ENCODE results near the gene GALNT10.

GALNT10 gene

GRCh38 chr5:154303133-154303532 is 112.6 kb downstream of the GALNT10 start:
- peaks cover 9% of the 10 kb centered on the region for H3K36me3 ChIP-seq (ENCODE audit: insufficient read depth, low read length)
- ATAC-seq (ENCODE audit: insufficient read depth, low read depth) (no peak), DNase-seq (no peak)
- TF ChIP-seq CTCF (IDR thresholded peaks at IDR 0.05; ENCODE audit: borderline replicate concordance, extremely low read depth, low read length, poor library complexity, severe bottlenecking) (no peak), EZH2 (IDR thresholded peaks at IDR 0.05; ENCODE audit: borderline replicate concordance, low read depth, low read length, severe bottlenecking) (no peak)
- H3K4me1 ChIP-seq (ENCODE audit: insufficient read depth, low read length) = no peaks in the 10 kb centered on the region
- H3K4me3 ChIP-seq (ENCODE audit: low read depth in 1 of 2, low read length in 2 of 2) = no peak overlapping the region
- no peak overlapping the region for H3K9ac ChIP-seq (ENCODE audit: low read depth, low read length)
- H3K9me3 ChIP-seq (ENCODE audit: insufficient read depth, low read length, severe bottlenecking) = peaks cover 6% of the 10 kb centered on the region
- H3K27me3 ChIP-seq (ENCODE audit: insufficient read depth, low read length, poor library complexity) = no peaks in the 10 kb centered on the region
- H4K20me1 ChIP-seq (ENCODE audit: insufficient read depth, low read length) = no peaks in the 10 kb centered on the region
- no peak overlapping the region for H3K4me2 ChIP-seq (ENCODE audit: insufficient read depth, low read length)
- no peak overlapping the region for H2AFZ ChIP-seq (ENCODE audit: low read depth, low read length)
- H3K27ac ChIP-seq (ENCODE audit: low read length) = no peak overlapping the region
- no peaks in the 10 kb centered on the region for H3K79me2 ChIP-seq (ENCODE audit: insufficient read depth, low read length)

- H3K4me1 ChIP-seq (ENCODE audit: insufficient read depth, low read length) = no peaks in the 10 kb centered on the region
- H4K20me1 ChIP-seq (ENCODE audit: insufficient read depth, low read length) = no peaks in the 10 kb centered on the region
- no peak for DNase-seq
- TF ChIP-seq CTCF (IDR thresholded peaks at IDR 0.05; ENCODE audit: borderline replicate concordance, extremely low read depth, low read length, poor library complexity, severe bottlenecking) = no peak
- TF ChIP-seq EZH2 (IDR thresholded peaks at IDR 0.05; ENCODE audit: borderline replicate concordance, low read depth, low read length, severe bottlenecking) = no peak
- H3K4me3 ChIP-seq (ENCODE audit: low read depth in 1 of 2, low read length in 2 of 2) = no peak overlapping the region
- H3K9ac ChIP-seq (ENCODE audit: low read depth, low read length) = no peak overlapping the region
- no peaks in the 10 kb centered on the region for H3K36me3 ChIP-seq (ENCODE audit: insufficient read depth, low read length)
- peaks cover 6% of the 10 kb centered on the region for H3K9me3 ChIP-seq (ENCODE audit: insufficient read depth, low read length, severe bottlenecking)
- H3K27ac ChIP-seq (ENCODE audit: low read length) = no peak overlapping the region
- H2AFZ ChIP-seq (ENCODE audit: low read depth, low read length) = no peak overlapping the region
- no peaks in the 10 kb centered on the region for H3K27me3 ChIP-seq (ENCODE audit: insufficient read depth, low read length, poor library complexity)
- H3K4me2 ChIP-seq (ENCODE audit: insufficient read depth, low read length) = no peak overlapping the region
- no peak for ATAC-seq (ENCODE audit: insufficient read depth, low read depth)
- no peaks in the 10 kb centered on the region for H3K79me2 ChIP-seq (ENCODE audit: insufficient read depth, low read length)
These were observed 118.2 kb downstream of the GALNT10 start for GRCh38 chr5:154308443-154309370.

- Histone ChIP-seq H3K4me3 (ENCODE audit: low read depth in 1 of 2, low read length in 2 of 2) (no peak overlapping the region), H3K27me3 (ENCODE audit: insufficient read depth, low read length, poor library complexity) (no peaks in the 10 kb centered on the region), H3K79me2 (ENCODE audit: insufficient read depth, low read length) (no peaks in the 10 kb centered on the region), H3K4me1 (ENCODE audit: insufficient read depth, low read length) (no peaks in the 10 kb centered on the region), H3K4me2 (ENCODE audit: insufficient read depth, low read length) (no peak overlapping the region), H3K9ac (ENCODE audit: low read depth, low read length) (no peak overlapping the region), H3K36me3 (ENCODE audit: insufficient read depth, low read length) (no peaks in the 10 kb centered on the region), H2AFZ (ENCODE audit: low read depth, low read length) (no peak overlapping the region), H3K9me3 (ENCODE audit: insufficient read depth, low read length, severe bottlenecking) (peaks cover 6% of the 10 kb centered on the region), H4K20me1 (ENCODE audit: insufficient read depth, low read length) (no peaks in the 10 kb centered on the region), H3K27ac (ENCODE audit: low read length) (no peak overlapping the region)
- DNase-seq (no peak), ATAC-seq (ENCODE audit: insufficient read depth, low read depth) (no peak)
- TF ChIP-seq EZH2 (IDR thresholded peaks at IDR 0.05; ENCODE audit: borderline replicate concordance, low read depth, low read length, severe bottlenecking) (no peak), CTCF (IDR thresholded peaks at IDR 0.05; ENCODE audit: borderline replicate concordance, extremely low read depth, low read length, poor library complexity, severe bottlenecking) (no peak)
These were observed 118.8 kb downstream of the GALNT10 start for GRCh38 chr5:154309371-154309745.
